K562 (cell line): ENCODE measurements around the gene RPL29. TPM values are rescaled to one million over a fixed set of nuclear protein-coding genes. Genes with fewer than 3 reads are reported as not detected.
"Not testable (repeated sequence)": the region's sequence is repeated elsewhere in the genome, so short reads cannot be mapped to it uniquely, and the experiment has no call there.

Experiments
- ATAC-seq: fragments of 200-7000 bp; cut with Tn5 transposase; 3 replicates; pipeline ENCODE4 v1.9.1; 2020; ENCODE audit warnings: moderate library complexity
- BruUV-seq: library from RNA; stranded (reverse); fragments of 400-500 nt; replicated peaks from 2 replicates; lab custom pipeline; 2021; lab: Mats Ljungman, UMichigan
- CTCF ChIA-PET: fragments of 300-600 bp; formaldehyde crosslinking; extraction: SDS; loops from one replicate; lab custom pipeline; 2021; ENCODE audit warnings: low intra/inter-chr PET ratio; lab: Yijun Ruan, JAX
- POLR2A ChIA-PET: fragments of 300-600, 350-650 bp; sonication (Branson Sonifier 250); formaldehyde crosslinking; extraction: SDS; loops from one replicate; lab custom pipeline; 2021; ENCODE audit warnings: antibody characterized with exemption, inconsistent platforms; lab: Yijun Ruan, JAX
- DNase-seq, 4 experiments: peaks; one replicate each; pipeline versions ENCODE4 v3.0.0 to v3.0.0-alpha.2; 2011 to 2018; ENCODE audit warnings: low spot score in 3 of 4, mixed read lengths in 3 of 4; ENCODE audit errors: extremely low read depth in 1 of 4
- FAIRE-seq: peaks from 2 replicates; lab custom pipeline; 2011; peaks lifted over from hg19 to GRCh38; lab: Jason Lieb, UNC
- H2AFZ ChIP-seq: 2 replicates; pipeline ENCODE4 v1.6.0; 2011; ENCODE audit warnings: low read depth, low read length, control low read depth, inconsistent platforms
- H3K27ac ChIP-seq: fragments of 200-600 bp; 3 replicates; pipeline ENCODE4 v1.8.0; 2011; ENCODE audit warnings: low read depth, mild to moderate bottlenecking, control low read depth, inconsistent platforms, low read length, moderate library complexity, mixed read lengths; ENCODE audit errors: extremely low read depth
- H3K27me3 ChIP-seq, 2 experiments: fragments of 300-600 bp in 1 of 2; 2 replicates in 1 of 2; 3 replicates in 1 of 2; pipeline versions ENCODE4 v1.6.0 to v1.8.0; 2011; ENCODE audit warnings: inconsistent platforms in 2 of 2, low read length in 2 of 2, mild to moderate bottlenecking in 1 of 2, mixed read lengths in 1 of 2, moderate library complexity in 1 of 2; ENCODE audit not compliant: control insufficient read depth in 2 of 2, insufficient read depth in 2 of 2
- H3K36me3 ChIP-seq: fragments of 300-600 bp; 3 replicates; pipeline ENCODE4 v1.8.0; 2011; ENCODE audit warnings: mild to moderate bottlenecking, low read length, inconsistent platforms; ENCODE audit not compliant: control insufficient read depth, insufficient read depth
- H3K4me1 ChIP-seq, 2 experiments: fragments of 200-600 bp in 1 of 2; replicated peaks in 1 of 2; 2 replicates in 1 of 2; 3 replicates in 1 of 2; pipeline versions ENCODE4 v1.5.1 to v1.8.0; 2011; ENCODE audit warnings: inconsistent platforms in 2 of 2, low read length in 2 of 2, mild to moderate bottlenecking in 1 of 2, mixed read lengths in 1 of 2, moderate library complexity in 1 of 2; ENCODE audit not compliant: control insufficient read depth in 2 of 2, insufficient read depth in 2 of 2
- H3K4me2 ChIP-seq: 2 replicates; pipeline ENCODE4 v1.6.1; 2011; ENCODE audit warnings: low read length, control low read depth, inconsistent platforms, mixed read lengths; ENCODE audit not compliant: insufficient read depth
- H3K4me3 ChIP-seq: fragments of 200-600 bp; sonication (generic), shearing (Covaris generic); 2 replicates; pipeline ENCODE4 v1.5.1; 2016; ENCODE audit warnings: control low read depth, inconsistent platforms
- H3K79me2 ChIP-seq: fragments of 200-600 bp; 3 replicates; pipeline ENCODE4 v1.8.0; 2011; ENCODE audit warnings: low read length, inconsistent platforms; ENCODE audit not compliant: control insufficient read depth, insufficient read depth
- H3K9ac ChIP-seq, 2 experiments: 2 replicates each; pipeline versions ENCODE4 v1.6.0 to v1.6.1; 2011; ENCODE audit warnings: low read depth in 2 of 2, low read length in 2 of 2, control low read depth in 1 of 2, inconsistent platforms in 1 of 2, mild to moderate bottlenecking in 1 of 2, mixed read lengths in 1 of 2; ENCODE audit not compliant: insufficient read depth in 1 of 2
- H3K9me1 ChIP-seq: one replicate; pipeline ENCODE4 v1.6.0; 2011; ENCODE audit warnings: inconsistent platforms, mild to moderate bottlenecking, low read length, moderate library complexity; ENCODE audit not compliant: control insufficient read depth, insufficient read depth
- H3K9me3 ChIP-seq: replicated peaks from 2 replicates; pipeline ENCODE4 v1.5.1; 2011; ENCODE audit warnings: low read depth, low read length, inconsistent platforms; ENCODE audit not compliant: control insufficient read depth, insufficient read depth
- H4K20me1 ChIP-seq: replicated peaks from 2 replicates; pipeline ENCODE4 v1.6.1; 2011; ENCODE audit warnings: low read length, inconsistent platforms, mixed read lengths; ENCODE audit not compliant: control insufficient read depth, insufficient read depth
- BRCA1 ChIP-seq, 2 experiments: fragments of 450-650 bp in 1 of 2; sonication (generic) in 1 of 2; formaldehyde crosslinking in 1 of 2; IDR thresholded peaks; 2 replicates each; pipeline versions ENCODE4 v1.5.0 to v1.6.1; 2017 to 2020; ENCODE audit warnings: mild to moderate bottlenecking in 1 of 2, missing genetic modification reagents in 1 of 2
- CBFB ChIP-seq: sonication (generic); formaldehyde crosslinking; IDR thresholded peaks from 2 replicates; pipeline ENCODE4 v1.4.0; 2020; ENCODE audit warnings: mild to moderate bottlenecking, missing genetic modification reagents
- CREB1 ChIP-seq, 2 experiments: sonication (generic) in 1 of 2; formaldehyde crosslinking in 1 of 2; IDR thresholded peaks; 2 replicates each; pipeline versions ENCODE4 v1.6.1 to v1.8.0; 2012 to 2022; ENCODE audit warnings: inconsistent platforms in 1 of 2, mild to moderate bottlenecking in 1 of 2, missing genetic modification reagents in 1 of 2, moderate library complexity in 1 of 2
- MITF ChIP-seq: IDR thresholded peaks from 2 replicates; pipeline ENCODE4 v1.6.1; 2014; ENCODE audit warnings: antibody characterized with exemption
- TAL1 ChIP-seq: fragments of 450-650 bp; IDR thresholded peaks from 2 replicates; pipeline ENCODE4 v1.6.1; 2016; ENCODE audit warnings: mild to moderate bottlenecking
- TRIM24 ChIP-seq, 2 experiments: fragments of 450-650 bp; IDR thresholded peaks; 2 replicates each; pipeline ENCODE4 v1.6.1; 2016
- ZFPM2 ChIP-seq: fragments of 250-450 bp; sonication (Bioruptor Pico); IDR thresholded peaks from 2 replicates; pipeline ENCODE4 v1.5.1; 2022; ENCODE audit warnings: mild to moderate bottlenecking
- ZNF347 ChIP-seq: fragments of 450-650 bp; formaldehyde crosslinking; IDR thresholded peaks from 2 replicates; pipeline ENCODE4 v1.4.0; 2020; ENCODE audit warnings: low read depth, mild to moderate bottlenecking, moderate library complexity
- WGBS: fragments of 100-300 bp; shearing (Covaris generic); methylation state at CpG from one replicate; pipeline ENCODE4 v1.1.6; 2016; ENCODE audit warnings: low coverage, mixed read lengths; ENCODE audit not compliant: insufficient coverage; ENCODE audit errors: missing lambda C conversion rate; 5-methylcytosine and 5-hydroxymethylcytosine counted together
- in situ Hi-C: fragments of 300-500 bp; cut with MboI; formaldehyde crosslinking; loops from 4 replicates; pipeline ENCODE4 v1.15.0; 2018; ENCODE audit warnings: inconsistent platforms, mixed read lengths
- intact Hi-C: fragments of 100-400 bp; cut with micrococcal nuclease; formaldehyde crosslinking; loops from 2 replicates; pipeline ENCODE4 v1.14.2; 2022
- polyA plus RNA-seq, 8 experiments: library from polyadenylated mRNA; depleted of rRNA in 4 of 8; stranded (reverse) in 5 of 8; unstranded in 3 of 8; fragments of >200 nt; fragmentation: Nextera tagmentation in 2 of 8; fragmentation: Illumina TruSeq in 1 of 8; extraction: Ambion mirVana in 2 of 8; extraction: Trizol in 1 of 8; gene quantifications; 2 replicates each; pipeline versions ENCODE4 v1.2.1 to v1.2.3, GENCODE V29; 2011 to 2014; ENCODE audit warnings: inconsistent platforms in 1 of 8, missing spikeins in 1 of 8
- total RNA-seq, 7 experiments: library from RNA; depleted of rRNA in 6 of 7; stranded (reverse); fragments of >200 nt in 6 of 7; fragmentation: Illumina TruSeq in 2 of 7; extraction: Trizol in 2 of 7; gene quantifications; 2 replicates each; pipeline versions ENCODE4 v1.2.1 to v1.2.3, GENCODE V29; 2011 to 2021; ENCODE audit warnings: low replicate concordance in 1 of 7
- TF ChIP-seq, protein P1 (sequence below): fragments of 450-650 bp; formaldehyde crosslinking; conservative IDR thresholded peaks from 2 replicates; pipeline ENCODE4 v1.4.0; 2022; ENCODE audit warnings: mild to moderate bottlenecking, missing genetic modification characterization
- TF ChIP-seq, protein P2 (sequence below): fragments of 450-650 bp; formaldehyde crosslinking; IDR thresholded peaks from 2 replicates; pipeline ENCODE4 v1.4.0; 2022; ENCODE audit warnings: mild to moderate bottlenecking, moderate library complexity

Gene RPL29
- total and polyA plus RNA-seq, 9 of the 15 experiments (the other 6 are each of a cell fraction or from before 2014, with no cell fraction given) = 568 to 1,475 (median 1,104) TPM

- TF ChIP-seq, protein P1, sequence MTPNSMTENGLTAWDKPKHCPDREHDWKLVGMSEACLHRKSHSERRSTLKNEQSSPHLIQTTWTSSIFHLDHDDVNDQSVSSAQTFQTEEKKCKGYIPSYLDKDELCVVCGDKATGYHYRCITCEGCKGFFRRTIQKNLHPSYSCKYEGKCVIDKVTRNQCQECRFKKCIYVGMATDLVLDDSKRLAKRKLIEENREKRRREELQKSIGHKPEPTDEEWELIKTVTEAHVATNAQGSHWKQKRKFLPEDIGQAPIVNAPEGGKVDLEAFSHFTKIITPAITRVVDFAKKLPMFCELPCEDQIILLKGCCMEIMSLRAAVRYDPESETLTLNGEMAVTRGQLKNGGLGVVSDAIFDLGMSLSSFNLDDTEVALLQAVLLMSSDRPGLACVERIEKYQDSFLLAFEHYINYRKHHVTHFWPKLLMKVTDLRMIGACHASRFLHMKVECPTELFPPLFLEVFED = no peak
- no peak for TF ChIP-seq CREB1 (IDR thresholded peaks at IDR 0.05)
- TF ChIP-seq CREB1 (CRISPR knock-in tag; IDR thresholded peaks at IDR 0.05) = no peak
- TF ChIP-seq ZNF347 (CRISPR knock-in tag) = no peak
- TF ChIP-seq BRCA1 (IDR thresholded peaks at IDR 0.05) = no peak
- TF ChIP-seq BRCA1 (CRISPR knock-in tag; IDR thresholded peaks at IDR 0.05) = no peak
- no peak for TF ChIP-seq TRIM24 (IDR thresholded peaks at IDR 0.05)
- no peak for TF ChIP-seq MITF
- TF ChIP-seq TAL1 = no peak
- TF ChIP-seq, protein P2, sequence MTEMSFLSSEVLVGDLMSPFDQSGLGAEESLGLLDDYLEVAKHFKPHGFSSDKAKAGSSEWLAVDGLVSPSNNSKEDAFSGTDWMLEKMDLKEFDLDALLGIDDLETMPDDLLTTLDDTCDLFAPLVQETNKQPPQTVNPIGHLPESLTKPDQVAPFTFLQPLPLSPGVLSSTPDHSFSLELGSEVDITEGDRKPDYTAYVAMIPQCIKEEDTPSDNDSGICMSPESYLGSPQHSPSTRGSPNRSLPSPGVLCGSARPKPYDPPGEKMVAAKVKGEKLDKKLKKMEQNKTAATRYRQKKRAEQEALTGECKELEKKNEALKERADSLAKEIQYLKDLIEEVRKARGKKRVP = no peak
- no peak for TF ChIP-seq ZFPM2 (CRISPR knock-in tag)
- no peak for TF ChIP-seq CBFB (CRISPR knock-in tag)
Observed at GRCh38 chr3:52034212-52034611, 38.5 kb upstream of the RPL29 start (continued).

DNA sequence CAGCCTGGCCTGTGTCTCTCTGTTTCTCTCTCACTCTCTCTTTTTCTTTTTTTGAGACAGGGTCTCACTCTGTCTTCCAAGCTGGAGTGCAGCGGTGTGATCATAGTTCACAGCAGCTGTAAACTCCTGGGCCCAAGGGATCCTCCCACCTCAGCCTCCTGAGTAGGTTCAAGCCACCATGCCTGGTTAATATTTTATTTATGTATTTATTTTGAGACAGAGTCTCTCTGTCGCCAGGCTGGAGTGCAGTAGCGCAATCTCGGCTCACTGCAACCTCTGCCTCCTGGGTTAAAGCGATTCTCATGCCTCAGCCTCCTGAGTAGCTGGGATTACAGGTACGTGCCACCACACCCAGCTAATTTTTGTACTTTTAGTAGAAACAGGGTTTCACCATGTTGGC, 38.1 kb upstream of the RPL29 start:
- H3K79me2 ChIP-seq, H3K27ac ChIP-seq, H3K27me3 ChIP-seq, ATAC-seq, H3K36me3 ChIP-seq, H2AFZ ChIP-seq, H3K4me3 ChIP-seq, H3K9me3 ChIP-seq, H3K9ac ChIP-seq, H4K20me1 ChIP-seq, CTCF ChIA-PET, H3K4me2 ChIP-seq, BruUV-seq, H3K9me1 ChIP-seq, FAIRE-seq, in situ Hi-C loops, intact Hi-C loops, DNase-seq: not testable (repeated sequence)
- 24% methylated on average over 6 of the region's 6 CpGs for WGBS
- peaks cover 11 to 24% of the 10 kb centered on the region in 2 experiments for H3K4me1 ChIP-seq
- POLR2A ChIA-PET = interaction anchor here (0.6 kb wide), 1 partner anchor 19 kb away, joined by 4 read pairs; no protein-coding TSS in a partner anchor
